Trophoblast cell (in vitro differentiated cells and primary cell): Measurements from ENCODE around the gene RPL10A.

Experiments
- DNase-seq, 2 donors: peaks; one replicate each; pipeline ENCODE4 v3.0.0-alpha.2; 2016
- H2AFZ ChIP-seq: 2 replicates; pipeline ENCODE4 v1.6.1; 2013; ENCODE audit warnings: low read length, moderate library complexity, mild to moderate bottlenecking; ENCODE audit not compliant: insufficient read depth, poor library complexity
- H2AK5ac ChIP-seq: 2 replicates; pipeline ENCODE4 v1.6.1; 2013; ENCODE audit warnings: mild to moderate bottlenecking, low read length
- H2BK120ac ChIP-seq: 2 replicates; pipeline ENCODE4 v1.6.1; 2013; ENCODE audit warnings: low read length, mild to moderate bottlenecking, moderate library complexity; ENCODE audit not compliant: insufficient read depth, poor library complexity
- H2BK12ac ChIP-seq: 2 replicates; pipeline ENCODE4 v1.6.1; 2013; ENCODE audit warnings: mild to moderate bottlenecking, low read length, moderate library complexity
- H2BK5ac ChIP-seq: 2 replicates; pipeline ENCODE4 v1.6.1; 2013; ENCODE audit warnings: low read length, low read depth, moderate library complexity, mild to moderate bottlenecking; ENCODE audit not compliant: poor library complexity
- H3K14ac ChIP-seq: 2 replicates; pipeline ENCODE4 v1.6.1; 2013; ENCODE audit warnings: mild to moderate bottlenecking, low read length
- H3K18ac ChIP-seq: 2 replicates; pipeline ENCODE4 v1.6.1; 2013; ENCODE audit warnings: mild to moderate bottlenecking, low read length
- H3K23ac ChIP-seq: 2 replicates; pipeline ENCODE4 v1.6.1; 2013; ENCODE audit warnings: low read length
- H3K27ac ChIP-seq: 2 replicates; pipeline ENCODE4 v1.5.1; 2013; ENCODE audit warnings: low read depth, mild to moderate bottlenecking, inconsistent platforms, low read length, moderate library complexity
- H3K27me3 ChIP-seq: 2 replicates; pipeline ENCODE4 v1.6.1; 2013; ENCODE audit warnings: inconsistent platforms, mild to moderate bottlenecking, low read length, moderate library complexity; ENCODE audit not compliant: insufficient read depth
- H3K36me3 ChIP-seq, 2 experiments: 1 replicate in 1 of 2; 2 replicates in 1 of 2; pipeline ENCODE4 v1.6.1; 2013; ENCODE audit warnings: low read length in 2 of 2, mild to moderate bottlenecking in 2 of 2, moderate library complexity in 1 of 2; ENCODE audit not compliant: insufficient read depth in 2 of 2, control insufficient read depth in 1 of 2
- H3K4ac ChIP-seq: 2 replicates; pipeline ENCODE4 v1.6.1; 2013; ENCODE audit warnings: low read depth, mild to moderate bottlenecking, low read length, moderate library complexity
- H3K4me1 ChIP-seq, 2 experiments: 1 replicate in 1 of 2; 2 replicates in 1 of 2; pipeline ENCODE4 v1.6.1; 2013; ENCODE audit warnings: low read length in 2 of 2, mild to moderate bottlenecking in 2 of 2, moderate library complexity in 1 of 2; ENCODE audit not compliant: insufficient read depth in 2 of 2, control insufficient read depth in 1 of 2
- H3K4me2 ChIP-seq: 2 replicates; pipeline ENCODE4 v1.6.1; 2013; ENCODE audit warnings: inconsistent platforms, mild to moderate bottlenecking, low read length, moderate library complexity
- H3K4me3 ChIP-seq: 2 replicates; pipeline ENCODE4 v1.5.1; 2013; ENCODE audit warnings: mild to moderate bottlenecking, low read depth, low read length, inconsistent platforms
- H3K79me1 ChIP-seq: one replicate; pipeline ENCODE4 v1.6.1; 2013; ENCODE audit warnings: low read length
- H3K79me2 ChIP-seq: 2 replicates; pipeline ENCODE4 v1.6.1; 2013; ENCODE audit warnings: low read length, mild to moderate bottlenecking; ENCODE audit not compliant: control insufficient read depth, insufficient read depth, poor library complexity
- H3K9ac ChIP-seq: 2 replicates; pipeline ENCODE4 v1.6.1; 2013; ENCODE audit warnings: mild to moderate bottlenecking, low read length
- H3K9me3 ChIP-seq: 2 replicates; pipeline ENCODE4 v1.6.1; 2013; ENCODE audit warnings: low read depth, mild to moderate bottlenecking, control low read depth, inconsistent platforms, low read length; ENCODE audit not compliant: insufficient read depth
- H4K12ac ChIP-seq: 2 replicates; pipeline ENCODE4 v1.6.1; 2013; ENCODE audit warnings: low read depth, mild to moderate bottlenecking, low read length, moderate library complexity
- H4K8ac ChIP-seq: 2 replicates; pipeline ENCODE4 v1.6.1; 2013; ENCODE audit warnings: low read depth, mild to moderate bottlenecking, low read length, moderate library complexity
- H4K91ac ChIP-seq: one replicate; pipeline ENCODE4 v1.6.1; 2013; ENCODE audit warnings: low read depth, mild to moderate bottlenecking, low read length, moderate library complexity
- WGBS: extraction: QIAGEN DNeasy Blood & Tissue Kit; methylation state at CpG from one replicate; pipeline ENCODE4 v1.1.7; 2013; ENCODE audit warnings: missing lambda C conversion rate; ENCODE audit not compliant: insufficient read length, insufficient coverage; ENCODE audit errors: extremely low coverage; 5-methylcytosine and 5-hydroxymethylcytosine counted together

Gene RPL10A

GRCh38 chr6:35426074-35426473 is 42.1 kb upstream of the RPL10A start:
- Histone ChIP-seq H3K4me2 (no peak overlapping the region), H3K23ac (no peak overlapping the region), H3K14ac (no peak overlapping the region), H4K12ac (no peak overlapping the region), H2AK5ac (no peak overlapping the region), H3K9me3 (peaks cover 13% of the 10 kb centered on the region), H2AFZ (no peak overlapping the region), H2BK5ac (no peak overlapping the region), H3K18ac (no peak overlapping the region), H2BK12ac (no peak overlapping the region), H3K4me3 (no peak overlapping the region), H4K8ac (no peak overlapping the region), H3K27me3 (no peaks in the 10 kb centered on the region), H3K9ac (no peak overlapping the region), H3K36me3 (peaks cover 37 to 47% of the 10 kb centered on the region in 2 experiments), H3K79me1 (no peaks in the 10 kb centered on the region), H3K79me2 (no peaks in the 10 kb centered on the region), H3K27ac (no peak overlapping the region), H4K91ac (no peak overlapping the region), H2BK120ac (no peak overlapping the region), H3K4ac (no peak overlapping the region), H3K4me1 (peaks cover 4 to 6% of the 10 kb centered on the region in 2 experiments)
- DNase-seq = no peak
- no CpG with 5 or more reads among the region's 8 CpGs for WGBS

- DNase-seq = no peak
- no peak overlapping the region for H2AK5ac ChIP-seq
- WGBS = no CpG with 5 or more reads among the region's 5 CpGs
These were observed 40.8 kb upstream of the RPL10A start for GRCh38 chr6:35427435-35427834.

GRCh38 chr6:35427851-35428321 is 40.3 kb upstream of the RPL10A start:
- Histone ChIP-seq H3K4ac (no peak overlapping the region), H2BK12ac (no peak overlapping the region), H3K4me1 (peaks cover 4 to 6% of the 10 kb centered on the region in 2 experiments), H2BK120ac (no peak overlapping the region), H3K14ac (no peak overlapping the region), H3K18ac (no peak overlapping the region), H3K4me3 (no peak overlapping the region), H3K9me3 (peaks cover 13% of the 10 kb centered on the region), H3K79me2 (no peaks in the 10 kb centered on the region), H2AK5ac (no peak overlapping the region), H4K12ac (no peak overlapping the region), H4K8ac (no peak overlapping the region), H3K9ac (no peak overlapping the region), H2BK5ac (no peak overlapping the region), H4K91ac (no peak overlapping the region), H3K27me3 (no peaks in the 10 kb centered on the region), H3K36me3 (peaks cover 27 to 39% of the 10 kb centered on the region in 2 experiments), H2AFZ (no peak overlapping the region), H3K4me2 (no peak overlapping the region), H3K27ac (no peak overlapping the region), H3K23ac (no peak overlapping the region), H3K79me1 (no peaks in the 10 kb centered on the region)
- DNase-seq = no peak
- WGBS = no CpG with 5 or more reads among the region's 9 CpGs

More at GRCh38 chr6:35427435-35427834, 40.8 kb upstream of the RPL10A start:
- no peak overlapping the region for H4K12ac ChIP-seq
- no peaks in the 10 kb centered on the region for H3K79me1 ChIP-seq
- H3K23ac ChIP-seq = no peak overlapping the region
- H3K14ac ChIP-seq = no peak overlapping the region
- H3K4me2 ChIP-seq = no peak overlapping the region
- H3K4me3 ChIP-seq = no peak overlapping the region
- peaks cover 13% of the 10 kb centered on the region for H3K9me3 ChIP-seq
- H3K4ac ChIP-seq = no peak overlapping the region
- peaks cover 28 to 39% of the 10 kb centered on the region in 2 experiments for H3K36me3 ChIP-seq
- H2BK120ac ChIP-seq = no peak overlapping the region
- H3K9ac ChIP-seq = no peak overlapping the region
- H3K4me1 ChIP-seq = peaks cover 4 to 6% of the 10 kb centered on the region in 2 experiments
- no peaks in the 10 kb centered on the region for H3K79me2 ChIP-seq
- no peak overlapping the region for H3K18ac ChIP-seq
- H4K8ac ChIP-seq = no peak overlapping the region
- no peak overlapping the region for H3K27ac ChIP-seq
- no peak overlapping the region for H2AFZ ChIP-seq
- no peak overlapping the region for H2BK12ac ChIP-seq
- H4K91ac ChIP-seq = no peak overlapping the region
- no peak overlapping the region for H2BK5ac ChIP-seq
- no peaks in the 10 kb centered on the region for H3K27me3 ChIP-seq

GRCh38 chr6:35428421-35429149 is 39.6 kb upstream of the RPL10A start:
- H2AK5ac ChIP-seq = no peak overlapping the region
- no peak for DNase-seq
- no peak overlapping the region for H2BK12ac ChIP-seq
- H3K79me1 ChIP-seq = no peaks in the 10 kb centered on the region
- H3K9ac ChIP-seq = no peak overlapping the region
- H3K14ac ChIP-seq = no peak overlapping the region
- H3K18ac ChIP-seq = no peak overlapping the region
- WGBS = no CpG with 5 or more reads among the region's 10 CpGs
- H2AFZ ChIP-seq = no peak overlapping the region
- no peaks in the 10 kb centered on the region for H3K79me2 ChIP-seq
- H3K27ac ChIP-seq = no peak overlapping the region
- H2BK120ac ChIP-seq = no peak overlapping the region
- no peak overlapping the region for H3K4me2 ChIP-seq
- no peak overlapping the region for H2BK5ac ChIP-seq
- H3K4ac ChIP-seq = no peak overlapping the region
- H3K9me3 ChIP-seq = peaks cover 13% of the 10 kb centered on the region
- H3K4me1 ChIP-seq = peaks cover 4 to 6% of the 10 kb centered on the region in 2 experiments
- no peak overlapping the region for H3K4me3 ChIP-seq
- no peak overlapping the region for H3K23ac ChIP-seq
- no peak overlapping the region for H4K8ac ChIP-seq
- no peaks in the 10 kb centered on the region for H3K27me3 ChIP-seq
- no peak overlapping the region for H4K12ac ChIP-seq
- no peak overlapping the region for H4K91ac ChIP-seq
- peaks cover 27 to 37% of the 10 kb centered on the region in 2 experiments for H3K36me3 ChIP-seq
